ENCODE results near the gene WNK2.

WNK2 gene

DNA sequence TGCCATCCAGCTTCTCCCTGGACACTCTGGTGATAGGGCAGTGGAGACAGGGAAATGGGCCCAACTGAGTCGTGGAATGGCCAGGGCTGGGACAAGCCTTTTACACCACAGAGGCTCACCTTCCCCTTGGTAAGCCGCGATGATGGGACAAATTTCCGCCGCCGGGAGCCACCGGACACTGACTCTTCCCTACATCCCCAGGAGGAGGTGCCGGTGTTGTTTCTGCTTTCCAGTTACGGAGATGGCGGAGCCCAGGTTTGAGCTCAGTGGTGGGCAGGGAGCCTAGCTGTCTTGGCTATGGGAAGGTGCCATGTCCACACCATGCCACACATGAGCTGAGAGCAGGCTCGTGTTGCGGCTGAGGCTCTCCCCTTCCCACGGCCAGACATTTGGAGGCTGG lies 19.9 kb upstream of the WNK2 start:
- no peak for DNase-seq

DNA sequence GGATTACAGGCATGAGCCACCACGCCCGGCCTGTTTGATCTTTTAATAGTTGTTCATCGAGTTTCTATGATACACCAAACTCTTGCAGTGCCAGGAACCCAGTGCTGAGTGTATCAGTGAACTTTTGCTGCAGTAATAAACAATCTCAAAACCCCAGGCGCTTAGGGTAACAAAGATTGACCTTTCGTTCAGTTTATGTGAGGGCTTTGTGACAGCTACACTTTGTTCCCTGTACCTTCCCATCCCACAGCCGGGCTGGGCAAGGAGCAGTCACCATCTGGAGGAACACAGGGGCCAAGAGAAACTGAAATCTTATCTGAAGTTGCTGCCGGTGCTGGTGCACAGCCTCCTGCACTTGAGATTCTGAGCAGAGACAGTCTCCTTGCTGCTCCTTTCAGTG lies 17.2 kb upstream of the WNK2 start:
- DNase-seq: no peak

DNA sequence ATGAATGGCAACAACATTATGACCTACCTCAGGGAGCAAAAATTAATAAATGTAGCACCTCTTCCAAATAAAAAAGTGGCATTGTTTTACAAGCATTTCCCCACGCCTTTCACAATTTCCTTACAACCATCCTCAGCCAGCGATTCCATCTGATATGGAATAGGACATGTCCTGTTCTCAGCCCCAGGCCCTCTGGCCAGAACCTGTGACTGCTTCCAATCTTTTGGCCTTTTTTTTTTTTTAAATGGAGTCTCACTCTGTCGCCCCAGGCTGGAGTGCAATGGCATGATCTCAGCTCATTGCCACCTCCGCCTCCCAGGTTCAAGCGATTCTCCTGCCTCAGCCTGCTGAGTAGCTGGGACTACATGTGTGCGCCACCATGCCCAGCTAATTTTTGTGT lies 16.8 kb upstream of the WNK2 start:
- no peak for DNase-seq

GRCh38 chr9:93167838-93168237 lies 16.1 kb upstream of the WNK2 start:
- DNase-seq: no peak

DNA sequence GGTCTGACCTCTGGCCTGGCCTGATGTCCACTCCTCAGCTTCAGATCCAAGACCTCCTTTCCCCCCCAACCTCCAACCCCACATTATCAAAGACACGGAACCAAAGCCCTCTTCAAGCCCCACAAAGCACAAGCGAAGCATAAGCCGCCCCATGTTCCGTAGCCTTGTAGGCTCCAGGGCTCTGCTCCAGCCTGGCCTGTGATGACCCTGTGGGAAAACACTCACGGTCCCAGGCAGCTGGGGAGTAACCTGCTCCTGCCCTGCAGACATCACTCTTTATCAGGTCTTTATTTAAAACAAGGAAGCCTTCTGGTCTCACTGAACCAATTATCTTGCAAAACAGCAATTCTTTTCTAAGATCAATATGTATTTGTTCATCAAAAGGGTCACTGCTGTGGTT lies 15.4 kb upstream of the WNK2 start:
- DNase-seq: no peak

GRCh38 chr9:93169444-93169843 lies 14.5 kb upstream of the WNK2 start:
- no peak for DNase-seq

DNA sequence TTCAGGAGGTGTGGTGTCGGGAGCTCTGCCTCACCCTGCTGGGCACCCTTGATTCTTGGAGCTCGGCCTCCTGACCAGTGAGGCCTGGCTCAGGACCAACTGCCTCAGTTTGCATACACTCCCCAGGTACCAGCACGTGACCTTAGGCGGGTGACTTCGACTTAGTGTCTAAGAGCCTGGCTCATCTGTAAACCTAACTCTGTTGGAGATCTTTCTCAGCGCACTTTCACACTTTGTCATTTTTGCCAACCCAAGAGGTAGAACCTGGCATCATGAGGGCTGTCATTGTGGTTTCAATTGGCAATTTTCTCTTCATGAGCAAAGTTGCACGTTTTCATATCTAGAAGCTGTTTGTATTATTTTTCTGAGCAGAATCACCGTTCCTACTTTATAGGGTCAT lies 13.4 kb upstream of the WNK2 start:
- no peak for DNase-seq

DNA sequence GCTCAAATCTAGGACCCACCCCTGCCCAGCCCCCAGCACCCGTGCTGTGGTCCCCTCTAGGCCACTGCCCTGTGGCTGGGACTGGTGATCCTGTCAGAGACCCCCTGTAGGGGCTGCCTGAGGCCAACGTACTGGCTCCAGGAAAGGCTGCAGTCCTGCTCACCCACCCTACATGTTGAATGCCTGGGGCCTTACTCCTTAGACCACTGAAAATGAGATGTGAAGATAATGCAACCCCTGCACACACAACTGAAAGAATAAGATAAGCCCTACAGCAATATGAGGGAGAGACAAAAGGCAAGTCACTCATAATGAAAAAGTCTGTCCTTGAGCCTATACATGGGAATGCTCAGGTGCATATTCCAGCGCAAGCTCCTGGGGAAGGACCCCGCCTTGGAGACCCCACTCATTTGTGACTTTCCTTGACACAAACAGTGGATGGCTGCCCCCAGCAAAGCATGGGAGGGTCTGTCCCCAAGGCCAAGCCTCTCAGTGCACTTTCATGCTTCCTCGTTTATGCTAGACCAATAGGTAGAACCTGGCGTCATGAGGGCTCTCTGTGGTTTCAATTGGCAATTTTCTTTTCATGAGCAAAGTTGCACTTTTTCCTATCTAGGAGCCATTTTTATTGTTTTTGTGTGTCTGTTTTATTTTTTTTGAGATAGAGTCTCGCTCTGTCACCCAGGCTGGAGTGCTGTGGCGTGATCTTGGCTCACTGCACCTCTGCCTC lies 12.5 kb upstream of the WNK2 start:
- DNase-seq: no peak

DNA sequence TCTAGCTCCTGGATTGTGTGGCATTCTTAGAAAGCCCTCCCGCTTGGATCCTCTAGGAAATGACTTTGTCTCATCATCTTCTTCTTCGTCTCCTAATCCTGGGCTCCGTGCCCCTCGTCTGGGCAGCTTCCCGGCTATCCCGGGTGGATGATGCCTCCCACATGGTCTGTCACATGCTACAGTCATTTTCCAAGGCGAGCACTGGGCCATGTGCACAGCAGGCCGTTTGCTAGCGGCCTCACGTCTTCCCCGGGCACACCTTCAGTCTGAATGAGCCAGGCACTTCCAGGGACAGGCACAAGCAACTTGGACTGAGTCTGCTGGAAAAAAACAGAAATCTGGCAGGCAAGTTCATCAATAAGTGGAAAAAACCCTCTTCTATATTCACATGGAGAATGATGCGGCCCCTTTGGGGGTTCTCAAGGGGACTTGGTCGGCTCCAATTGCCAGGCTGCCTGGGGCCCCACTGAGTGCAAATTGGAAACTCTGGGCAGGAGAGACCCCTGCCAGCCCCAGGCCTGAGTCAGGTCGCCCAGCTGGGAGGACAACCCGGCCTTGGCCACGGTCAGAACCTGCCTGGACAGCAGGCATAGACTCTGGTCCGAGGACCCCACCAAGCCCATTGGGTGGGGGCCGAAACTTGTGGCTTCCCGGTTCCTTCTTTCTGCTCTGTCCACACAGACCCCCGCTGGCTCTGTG lies 11.1 kb upstream of the WNK2 start:
- DNase-seq: no peak

GRCh38 chr9:93173365-93174051 lies 10.4 kb upstream of the WNK2 start:
- no peak for DNase-seq

DNA sequence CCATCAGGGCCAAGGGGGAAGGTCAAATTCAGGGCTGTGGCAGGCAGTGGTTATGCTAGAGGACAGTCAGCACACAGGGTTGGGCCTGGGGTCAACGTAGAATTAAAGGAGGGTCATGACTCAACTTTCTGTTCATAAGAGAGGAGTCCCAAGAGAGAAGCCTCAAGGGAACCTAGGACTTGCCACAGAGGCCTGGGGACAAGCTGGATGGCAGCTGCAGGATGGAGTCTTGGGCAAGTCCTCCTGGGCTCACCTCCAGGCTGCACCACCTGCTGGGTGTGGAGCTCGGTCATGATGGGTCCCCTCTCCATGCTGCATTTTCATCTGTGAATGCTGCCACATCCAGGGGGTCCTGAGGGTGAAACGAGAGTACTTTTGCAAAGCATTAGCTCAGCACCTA lies 9.0 kb upstream of the WNK2 start:
- DNase-seq: no peak

GRCh38 chr9:93177676-93178075 lies 6.3 kb upstream of the WNK2 start:
- DNase-seq: no peak

- no peak for DNase-seq
These were observed 4.8 kb upstream of the WNK2 start for GRCh38 chr9:93178851-93179786.

- DNase-seq: no peak
These were observed 3.0 kb upstream of the WNK2 start for GRCh38 chr9:93180938-93181337.

DNA sequence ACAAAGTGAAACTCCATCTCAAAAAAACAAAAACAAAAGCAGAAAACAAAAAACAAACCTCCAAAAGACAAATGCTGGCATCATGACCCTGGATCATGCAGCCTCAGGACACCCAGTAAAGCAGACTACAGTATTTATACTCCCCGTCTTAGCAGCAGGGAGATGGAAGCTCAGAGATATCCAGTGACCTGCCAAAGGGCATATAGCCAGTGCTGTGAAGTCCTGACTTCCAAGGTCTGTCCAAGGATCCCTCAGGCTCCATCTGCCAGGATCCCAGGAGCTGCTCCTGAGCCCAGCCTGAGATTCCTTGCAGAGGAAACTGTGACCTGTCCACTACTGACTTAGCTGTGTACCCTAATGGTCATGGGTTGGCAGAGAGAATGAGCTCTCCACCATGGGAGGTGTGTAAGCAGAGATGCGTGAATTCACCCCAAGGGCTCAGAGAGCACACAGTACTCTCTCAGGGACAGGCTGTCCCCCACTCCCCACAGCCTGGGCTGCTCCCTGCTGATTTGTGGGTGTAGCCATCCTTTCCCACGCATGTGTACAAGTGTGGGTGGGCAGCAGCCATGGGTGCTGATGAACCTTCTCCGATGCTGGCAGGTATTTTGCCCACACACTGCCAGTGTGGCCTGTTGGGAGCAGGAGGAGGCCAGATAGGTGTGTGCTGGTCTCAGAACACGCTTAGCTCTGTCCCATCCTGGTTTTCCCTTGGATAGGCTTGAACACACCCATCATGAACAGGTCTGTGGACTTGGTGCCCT lies 2.1 kb upstream of the WNK2 start:
- no peak for DNase-seq

DNA sequence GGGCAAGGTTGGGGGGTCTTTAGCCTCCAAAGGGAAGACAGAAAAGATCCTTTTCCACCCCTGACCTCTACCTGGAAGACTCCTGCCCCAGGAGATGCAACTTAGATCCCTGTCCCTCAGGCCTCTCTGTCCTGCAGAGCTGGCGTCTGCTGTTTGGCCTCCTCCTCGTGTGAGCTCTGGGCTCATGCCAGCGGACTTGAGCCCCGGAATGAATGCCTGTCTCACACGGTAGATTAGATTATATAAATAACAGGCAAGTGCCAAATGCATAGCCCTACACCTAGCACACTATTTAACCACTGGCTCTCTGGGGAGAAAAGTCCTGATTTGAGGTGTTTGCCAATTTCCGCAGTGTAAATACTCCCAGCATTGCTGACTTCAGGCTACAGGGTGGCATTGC lies 1.4 kb upstream of the WNK2 start:
- no peak for DNase-seq

GRCh38 chr9:93183131-93183662 lies 742 bp upstream of the WNK2 start:
- no peak for DNase-seq

GRCh38 chr9:93184432-93185265 lies 710 bp downstream of the WNK2 start:
- DNase-seq: no peak

DNA sequence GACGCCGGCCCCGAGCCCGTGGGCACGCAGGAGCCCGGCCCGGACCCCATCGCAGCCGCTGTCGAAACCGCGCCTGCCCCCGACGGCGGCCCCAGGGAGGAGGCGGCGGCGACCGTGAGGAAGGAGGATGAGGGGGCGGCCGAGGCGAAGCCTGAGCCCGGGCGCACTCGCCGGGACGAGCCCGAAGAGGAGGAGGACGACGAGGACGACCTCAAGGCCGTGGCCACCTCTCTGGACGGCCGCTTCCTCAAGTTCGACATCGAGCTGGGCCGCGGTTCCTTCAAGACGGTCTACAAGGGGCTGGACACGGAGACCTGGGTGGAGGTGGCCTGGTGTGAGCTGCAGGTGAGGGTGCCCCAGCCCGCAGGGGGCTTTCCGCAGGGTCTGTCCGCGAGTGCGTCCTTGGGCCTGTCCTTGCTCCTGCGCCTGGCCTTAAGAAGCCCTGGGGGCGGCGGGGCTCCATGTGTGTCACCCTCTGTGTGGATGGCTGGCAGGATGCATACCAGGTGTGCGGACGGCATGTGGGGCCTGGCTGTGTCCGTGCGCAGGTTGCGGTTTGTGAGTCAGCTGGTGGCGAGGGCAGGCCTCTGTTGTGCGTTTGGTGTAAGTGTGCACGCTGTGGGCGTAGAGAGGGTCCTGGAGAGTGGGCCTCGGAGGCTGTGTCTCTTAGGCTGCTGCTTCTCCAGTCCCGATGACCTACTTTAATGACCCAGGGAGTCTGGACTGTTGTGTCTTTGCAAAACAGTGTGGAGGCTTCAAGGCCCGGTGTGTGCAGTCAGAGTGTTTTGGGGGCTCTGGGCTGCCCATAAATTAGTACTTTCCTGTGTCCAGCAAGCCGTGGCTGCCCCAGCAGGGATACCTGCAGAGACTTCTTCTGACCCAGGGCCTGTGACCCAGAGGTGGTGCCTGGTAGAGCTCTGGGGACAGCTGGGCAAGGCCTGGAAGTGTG lies 1.6 kb downstream of the WNK2 start:
- DNase-seq: no peak
